ENCODE data around the gene ANXA6. TPM values are rescaled to one million over a fixed set of nuclear protein-coding genes. Genes with fewer than 3 reads are reported as not detected.

ANXA6 gene
- total RNA-seq, 1 experiment from 2014 or later, result 95.9 TPM

- no peaks in the 10 kb centered on the region for H3K36me3 ChIP-seq (ENCODE audit: insufficient read depth, low read length, poor library complexity, severe bottlenecking)
- intact Hi-C loops (cut with micrococcal nuclease; ENCODE audit: unreplicated experiment), result loop anchor here (10.0 kb wide), 1 partner anchor 712 kb away; no protein-coding TSS in a partner anchor
- H3K27me3 ChIP-seq (replicated peaks; ENCODE audit: insufficient read depth, low read depth, low read length, poor library complexity), result no peaks in the 10 kb centered on the region
- no peaks in the 10 kb centered on the region for H3K9me3 ChIP-seq (ENCODE audit: low read depth, low read length, poor library complexity, severe bottlenecking)
- TF ChIP-seq EZH2 (IDR thresholded peaks at IDR 0.05; ENCODE audit: borderline replicate concordance, low read depth, low read length, poor library complexity, severe bottlenecking) (no peak), CTCF (conservative IDR thresholded peaks at IDR 0.05; ENCODE audit: low read depth, low read length) (no peak)
- no peaks in the 10 kb centered on the region for H3K4me1 ChIP-seq (ENCODE audit: insufficient read depth, low read length, poor library complexity, severe bottlenecking)
- no TSS peak for BruUV-seq (replicated peaks)
- ChIA-PET CTCF (interaction anchor here (0.5 kb wide), 1 partner anchor 623 kb away, joined by 4 read pairs; no protein-coding TSS in a partner anchor), POLR2A (ENCODE audit: low non-redundant PET) (no interaction called here)
- no peak overlapping the region for H3K4me3 ChIP-seq (ENCODE audit: low read depth, low read length, poor library complexity, severe bottlenecking)
- H3K27ac ChIP-seq (ENCODE audit: low read depth, low read length, poor library complexity, severe bottlenecking), result no peak overlapping the region
- DNase-seq (ENCODE audit: low spot score), result no peak
These were observed 9.4 kb upstream of the ANXA6 start for GRCh38 chr5:151167022-151167421.

GRCh38 chr5:151164687-151165392 lies 7.3 kb upstream of the ANXA6 start:
- Histone ChIP-seq H3K27ac (ENCODE audit: low read depth, low read length, poor library complexity, severe bottlenecking) (no peak overlapping the region), H3K27me3 (replicated peaks; ENCODE audit: insufficient read depth, low read depth, low read length, poor library complexity) (no peaks in the 10 kb centered on the region), H3K4me1 (ENCODE audit: insufficient read depth, low read length, poor library complexity, severe bottlenecking) (no peaks in the 10 kb centered on the region), H3K4me3 (ENCODE audit: low read depth, low read length, poor library complexity, severe bottlenecking) (no peak overlapping the region), H3K36me3 (ENCODE audit: insufficient read depth, low read length, poor library complexity, severe bottlenecking) (no peaks in the 10 kb centered on the region), H3K9me3 (ENCODE audit: low read depth, low read length, poor library complexity, severe bottlenecking) (no peaks in the 10 kb centered on the region)
- peak; percentile 80 for DNase-seq (ENCODE audit: low spot score)
- no TSS peak for BruUV-seq (replicated peaks)
- intact Hi-C loops (cut with micrococcal nuclease; ENCODE audit: unreplicated experiment), result loop anchor here (1.0 to 10.0 kb wide), 5 partner anchors 39 to 710 kb away; no protein-coding TSS in a partner anchor
- POLR2A ChIA-PET (ENCODE audit: low non-redundant PET), result no interaction called here
- no peak for TF ChIP-seq EZH2 (IDR thresholded peaks at IDR 0.05; ENCODE audit: borderline replicate concordance, low read depth, low read length, poor library complexity, severe bottlenecking)
- peak; percentile 91 for TF ChIP-seq CTCF (conservative IDR thresholded peaks at IDR 0.05; ENCODE audit: low read depth, low read length)
- CTCF ChIA-PET, result interaction anchor here (0.6 to 2.3 kb wide), 11 partner anchors 38 to 713 kb away, joined by 3 to 20 read pairs (median 5); no protein-coding TSS in a partner anchor

GRCh38 chr5:151162776-151163175 lies 5.2 kb upstream of the ANXA6 start:
- Histone ChIP-seq H3K4me3 (ENCODE audit: low read depth, low read length, poor library complexity, severe bottlenecking) (no peak overlapping the region), H3K27me3 (replicated peaks; ENCODE audit: insufficient read depth, low read depth, low read length, poor library complexity) (no peaks in the 10 kb centered on the region), H3K36me3 (ENCODE audit: insufficient read depth, low read length, poor library complexity, severe bottlenecking) (no peaks in the 10 kb centered on the region), H3K27ac (ENCODE audit: low read depth, low read length, poor library complexity, severe bottlenecking) (no peak overlapping the region), H3K4me1 (ENCODE audit: insufficient read depth, low read length, poor library complexity, severe bottlenecking) (peaks cover 7% of the 10 kb centered on the region), H3K9me3 (ENCODE audit: low read depth, low read length, poor library complexity, severe bottlenecking) (no peaks in the 10 kb centered on the region)
- intact Hi-C loops (cut with micrococcal nuclease; ENCODE audit: unreplicated experiment), result loop anchor here (10.0 kb wide), 1 partner anchor 708 kb away; no protein-coding TSS in a partner anchor
- CTCF ChIA-PET, result no interaction called here
- POLR2A ChIA-PET (ENCODE audit: low non-redundant PET), result no interaction called here
- DNase-seq (ENCODE audit: low spot score), result no peak
- no TSS peak for BruUV-seq (replicated peaks)
- no peak for TF ChIP-seq EZH2 (IDR thresholded peaks at IDR 0.05; ENCODE audit: borderline replicate concordance, low read depth, low read length, poor library complexity, severe bottlenecking)
- TF ChIP-seq CTCF (conservative IDR thresholded peaks at IDR 0.05; ENCODE audit: low read depth, low read length), result no peak

Measured in A673 (cell line).